ENCODE data around the gene SLC8A1. TPM values are rescaled to one million over a fixed set of nuclear protein-coding genes. Genes with fewer than 3 reads are reported as not detected.

Gene SLC8A1
- total RNA-seq (2014; rRNA removed; shearing (Covaris generic); ENCODE audit: low replicate concordance): not detected in 2 replicates

DNA sequence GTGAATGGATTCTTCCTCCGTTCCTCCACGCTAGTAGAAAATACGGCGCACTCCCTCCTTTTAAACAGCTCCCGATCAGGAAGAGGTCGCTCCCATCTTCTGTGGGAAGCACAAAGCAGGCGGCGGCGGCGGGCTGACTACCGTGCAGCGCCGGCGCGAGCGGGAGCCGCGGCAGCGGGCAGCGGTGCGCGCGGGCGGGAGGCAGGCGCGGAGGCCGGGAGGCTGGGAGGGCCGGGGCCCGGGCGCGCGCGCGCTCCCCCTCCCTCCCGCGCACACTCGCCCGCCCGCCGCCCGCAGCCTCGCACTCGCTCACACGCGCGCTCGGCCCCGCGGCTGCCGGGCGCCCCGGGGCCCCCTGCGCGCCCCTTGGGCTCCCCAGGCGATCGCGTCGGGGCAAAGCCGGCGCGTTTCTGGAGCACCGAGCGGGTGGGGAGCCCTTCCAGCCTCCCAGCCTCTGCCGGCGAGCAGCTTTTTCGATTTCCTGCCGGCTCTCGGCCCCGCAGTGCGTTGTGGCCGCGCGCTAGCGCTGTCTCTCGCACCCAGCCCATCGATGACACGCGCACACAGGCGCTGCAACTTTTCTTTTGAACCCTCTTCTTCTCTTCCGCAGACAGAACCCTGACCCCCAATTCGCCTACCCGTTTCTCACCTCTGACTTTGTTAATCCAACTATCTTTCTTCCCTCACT, at the start of gene SLC8A1:
TSS of gene SLC8A1 (minus strand) at position 173 of the 688 bp plus-strand sequence.
- no peak within 1 kb of the TSS for H3K27ac ChIP-seq (ENCODE audit: low read length)
- H2AFZ ChIP-seq (ENCODE audit: low read length): no peak within 1 kb of the TSS
- H3K9me3 ChIP-seq (ENCODE audit: low read length): no peaks in the 10 kb centered on the region
- H3K4me1 ChIP-seq (ENCODE audit: low read length): no peaks in the 10 kb centered on the region
- no peaks in the 10 kb centered on the region for H3K27me3 ChIP-seq (ENCODE audit: low read length)
- DNase-seq: no peak
- H3K9me2 ChIP-seq (replicated peaks; ENCODE audit: insufficient read depth, low read length): no peaks in the 10 kb centered on the region
- no peaks in the 10 kb centered on the region for H3K79me2 ChIP-seq (ENCODE audit: low read length)
- no peak within 1 kb of the TSS for H3K4me3 ChIP-seq (ENCODE audit: low read length)
- no peak within 1 kb of the TSS for H3K9ac ChIP-seq (ENCODE audit: low read length)
- no peaks in the 10 kb centered on the region for H4K20me1 ChIP-seq (ENCODE audit: insufficient read depth, low read depth, low read length)
- no peak within 1 kb of the TSS for H3K4me2 ChIP-seq (ENCODE audit: low read depth, low read length, poor library complexity, severe bottlenecking)
- no peaks in the 10 kb centered on the region for H3K36me3 ChIP-seq (ENCODE audit: insufficient read depth, low read length)

- no peak overlapping the region for H3K4me2 ChIP-seq (ENCODE audit: low read depth, low read length, poor library complexity, severe bottlenecking)
- no peak overlapping the region for H2AFZ ChIP-seq (ENCODE audit: low read length)
- H3K9me3 ChIP-seq (ENCODE audit: low read length): no peaks in the 10 kb centered on the region
- no peaks in the 10 kb centered on the region for H3K79me2 ChIP-seq (ENCODE audit: low read length)
- no peak overlapping the region for H3K4me3 ChIP-seq (ENCODE audit: low read length)
- no peaks in the 10 kb centered on the region for H3K4me1 ChIP-seq (ENCODE audit: low read length)
- no peak for DNase-seq
- no peaks in the 10 kb centered on the region for H3K27me3 ChIP-seq (ENCODE audit: low read length)
- no peak overlapping the region for H3K27ac ChIP-seq (ENCODE audit: low read length)
- no peaks in the 10 kb centered on the region for H3K9me2 ChIP-seq (replicated peaks; ENCODE audit: insufficient read depth, low read length)
- no peak overlapping the region for H3K9ac ChIP-seq (ENCODE audit: low read length)
- no peaks in the 10 kb centered on the region for H4K20me1 ChIP-seq (ENCODE audit: insufficient read depth, low read depth, low read length)
- no peaks in the 10 kb centered on the region for H3K36me3 ChIP-seq (ENCODE audit: insufficient read depth, low read length)
Measured at GRCh38 chr2:40499437-40499836, 47.5 kb upstream of the SLC8A1 start.

DNA sequence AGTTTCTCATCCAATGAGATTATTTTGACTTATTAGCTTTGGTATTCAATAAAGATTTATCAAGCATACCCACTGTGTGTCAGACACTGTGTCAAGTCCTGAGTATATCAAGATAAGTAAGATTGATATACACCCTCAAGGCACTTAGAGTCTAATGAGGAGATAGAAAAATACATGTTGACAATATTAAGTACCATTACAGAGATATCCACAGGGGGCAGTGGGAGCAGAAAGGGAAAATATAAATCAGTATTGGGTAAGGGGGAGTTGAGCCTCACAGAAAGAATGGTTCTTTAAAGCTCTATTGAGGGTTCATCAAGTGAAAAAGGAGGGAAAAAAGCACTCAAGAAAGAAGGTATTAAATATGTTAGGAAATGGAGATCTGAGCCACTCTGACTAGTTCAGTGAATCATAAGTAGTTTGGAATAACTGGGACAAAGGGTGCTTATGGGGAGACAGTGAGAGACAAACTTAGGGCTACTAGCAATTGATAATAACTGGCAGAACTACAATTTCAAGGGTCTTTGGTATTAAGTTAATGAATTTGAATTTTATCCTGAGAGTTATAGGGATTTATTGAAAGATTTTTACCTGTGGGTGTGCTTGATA, 45.5 kb upstream of the SLC8A1 start:
- H2AFZ ChIP-seq (ENCODE audit: low read length): no peak overlapping the region
- no peak overlapping the region for H3K9ac ChIP-seq (ENCODE audit: low read length)
- H4K20me1 ChIP-seq (ENCODE audit: insufficient read depth, low read depth, low read length): no peaks in the 10 kb centered on the region
- no peaks in the 10 kb centered on the region for H3K27me3 ChIP-seq (ENCODE audit: low read length)
- H3K9me3 ChIP-seq (ENCODE audit: low read length): no peaks in the 10 kb centered on the region
- no peaks in the 10 kb centered on the region for H3K79me2 ChIP-seq (ENCODE audit: low read length)
- no peaks in the 10 kb centered on the region for H3K36me3 ChIP-seq (ENCODE audit: insufficient read depth, low read length)
- H3K27ac ChIP-seq (ENCODE audit: low read length): no peak overlapping the region
- no peak for DNase-seq
- no peak overlapping the region for H3K4me3 ChIP-seq (ENCODE audit: low read length)
- H3K9me2 ChIP-seq (replicated peaks; ENCODE audit: insufficient read depth, low read length): no peaks in the 10 kb centered on the region
- no peak overlapping the region for H3K4me2 ChIP-seq (ENCODE audit: low read depth, low read length, poor library complexity, severe bottlenecking)
- H3K4me1 ChIP-seq (ENCODE audit: low read length): no peaks in the 10 kb centered on the region

- H3K4me2 ChIP-seq (ENCODE audit: low read depth, low read length, poor library complexity, severe bottlenecking): peak overlapping the region; percentile 33
Measured at GRCh38 chr2:40489678-40489960, 37.7 kb upstream of the SLC8A1 start.

GRCh38 chr2:40488927-40489677, 37.2 kb upstream of the SLC8A1 start:
- Histone ChIP-seq H3K9ac (ENCODE audit: low read length) (no peak overlapping the region), H3K79me2 (ENCODE audit: low read length) (no peaks in the 10 kb centered on the region), H3K27me3 (ENCODE audit: low read length) (no peaks in the 10 kb centered on the region), H2AFZ (ENCODE audit: low read length) (peak overlapping the region; percentile 48; the same call in 1 of the 2 replicates), H3K4me2 (ENCODE audit: low read depth, low read length, poor library complexity, severe bottlenecking) (peak overlapping the region; percentile 33), H3K4me3 (ENCODE audit: low read length) (0 out of 2 replicates have a peak overlapping the region, but pooled peaks have one; percentile 13), H3K9me2 (replicated peaks; ENCODE audit: insufficient read depth, low read length) (no peaks in the 10 kb centered on the region), H3K36me3 (ENCODE audit: insufficient read depth, low read length) (no peaks in the 10 kb centered on the region), H3K4me1 (ENCODE audit: low read length) (no peaks in the 10 kb centered on the region), H4K20me1 (ENCODE audit: insufficient read depth, low read depth, low read length) (no peaks in the 10 kb centered on the region), H3K27ac (ENCODE audit: low read length) (no peak overlapping the region), H3K9me3 (ENCODE audit: low read length) (no peaks in the 10 kb centered on the region)
- DNase-seq: no peak

More at GRCh38 chr2:40489678-40489960, 37.7 kb upstream of the SLC8A1 start:
- peak overlapping the region; percentile 48; the same call in 1 of the 2 replicates for H2AFZ ChIP-seq (ENCODE audit: low read length)
- H3K4me1 ChIP-seq (ENCODE audit: low read length): no peaks in the 10 kb centered on the region
- no peaks in the 10 kb centered on the region for H3K9me2 ChIP-seq (replicated peaks; ENCODE audit: insufficient read depth, low read length)
- H3K27me3 ChIP-seq (ENCODE audit: low read length): no peaks in the 10 kb centered on the region
- DNase-seq: no peak
- H3K79me2 ChIP-seq (ENCODE audit: low read length): no peaks in the 10 kb centered on the region
- H3K9me3 ChIP-seq (ENCODE audit: low read length): no peaks in the 10 kb centered on the region
- H3K27ac ChIP-seq (ENCODE audit: low read length): no peak overlapping the region
- no peaks in the 10 kb centered on the region for H4K20me1 ChIP-seq (ENCODE audit: insufficient read depth, low read depth, low read length)
- H3K36me3 ChIP-seq (ENCODE audit: insufficient read depth, low read length): no peaks in the 10 kb centered on the region
- 0 out of 2 replicates have a peak overlapping the region, but pooled peaks have one; percentile 13 for H3K4me3 ChIP-seq (ENCODE audit: low read length)
- no peak overlapping the region for H3K9ac ChIP-seq (ENCODE audit: low read length)

DNA sequence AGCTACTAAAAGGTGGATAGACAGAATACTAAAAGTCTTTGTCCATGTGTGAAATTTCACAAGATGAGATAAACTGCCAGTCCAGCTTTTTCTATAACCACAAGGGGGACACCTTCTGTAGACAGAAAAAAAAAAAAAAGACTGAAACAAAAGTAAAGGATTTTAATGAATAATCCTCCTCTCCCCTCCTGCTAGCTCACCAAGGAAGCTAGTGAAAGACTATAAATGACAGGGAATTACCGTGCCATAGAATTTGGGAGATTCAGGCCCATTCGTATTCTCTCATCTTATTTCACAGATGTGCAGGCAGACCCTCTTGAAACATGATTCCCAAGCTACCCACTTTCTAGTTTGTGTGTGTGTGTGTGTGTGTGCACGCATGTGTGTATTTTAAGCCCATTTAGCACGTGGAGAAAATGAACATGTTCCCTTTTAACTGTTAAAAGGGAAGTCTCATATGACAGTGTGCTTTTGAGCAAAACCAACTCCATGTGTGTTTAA, 36.3 kb upstream of the SLC8A1 start:
- Histone ChIP-seq H3K4me3 (ENCODE audit: low read length) (no peak overlapping the region), H3K36me3 (ENCODE audit: insufficient read depth, low read length) (no peaks in the 10 kb centered on the region), H2AFZ (ENCODE audit: low read length) (no peak overlapping the region), H3K9me3 (ENCODE audit: low read length) (no peaks in the 10 kb centered on the region), H3K4me2 (ENCODE audit: low read depth, low read length, poor library complexity, severe bottlenecking) (no peak overlapping the region), H3K9me2 (replicated peaks; ENCODE audit: insufficient read depth, low read length) (no peaks in the 10 kb centered on the region), H3K79me2 (ENCODE audit: low read length) (no peaks in the 10 kb centered on the region), H3K9ac (ENCODE audit: low read length) (no peak overlapping the region), H3K4me1 (ENCODE audit: low read length) (no peaks in the 10 kb centered on the region), H4K20me1 (ENCODE audit: insufficient read depth, low read depth, low read length) (no peaks in the 10 kb centered on the region), H3K27me3 (ENCODE audit: low read length) (no peaks in the 10 kb centered on the region), H3K27ac (ENCODE audit: low read length) (no peak overlapping the region)
- peak; percentile 46 for DNase-seq

DNA sequence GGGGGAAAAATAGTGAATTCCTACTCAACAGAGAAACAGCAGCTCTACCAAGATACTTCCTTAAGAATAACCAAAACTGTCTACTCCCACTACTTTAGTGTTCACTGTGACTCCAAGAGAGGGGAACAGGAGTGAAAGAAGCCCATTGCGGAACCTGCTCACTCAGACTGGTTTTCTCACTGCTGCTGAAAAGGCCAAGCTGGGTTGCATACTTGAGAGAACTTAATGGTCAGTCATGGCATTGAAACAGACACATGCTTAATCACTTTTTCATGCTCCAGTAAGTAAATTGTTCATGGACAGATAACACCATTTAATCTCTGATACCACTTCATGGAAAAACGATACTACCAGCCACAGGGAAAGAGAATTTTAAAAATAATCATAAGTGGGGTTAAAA, 35.7 kb upstream of the SLC8A1 start:
- H3K79me2 ChIP-seq (ENCODE audit: low read length): no peaks in the 10 kb centered on the region
- DNase-seq: no peak
- H3K36me3 ChIP-seq (ENCODE audit: insufficient read depth, low read length): no peaks in the 10 kb centered on the region
- H3K27ac ChIP-seq (ENCODE audit: low read length): no peak overlapping the region
- H3K9ac ChIP-seq (ENCODE audit: low read length): no peak overlapping the region
- H3K4me1 ChIP-seq (ENCODE audit: low read length): no peaks in the 10 kb centered on the region
- no peaks in the 10 kb centered on the region for H3K9me3 ChIP-seq (ENCODE audit: low read length)
- H3K27me3 ChIP-seq (ENCODE audit: low read length): no peaks in the 10 kb centered on the region
- H4K20me1 ChIP-seq (ENCODE audit: insufficient read depth, low read depth, low read length): no peaks in the 10 kb centered on the region
- H2AFZ ChIP-seq (ENCODE audit: low read length): no peak overlapping the region
- H3K9me2 ChIP-seq (replicated peaks; ENCODE audit: insufficient read depth, low read length): no peaks in the 10 kb centered on the region
- H3K4me3 ChIP-seq (ENCODE audit: low read length): no peak overlapping the region
- no peak overlapping the region for H3K4me2 ChIP-seq (ENCODE audit: low read depth, low read length, poor library complexity, severe bottlenecking)

- Histone ChIP-seq H3K4me3 (ENCODE audit: low read length) (no peak overlapping the region), H2AFZ (ENCODE audit: low read length) (no peak overlapping the region), H3K79me2 (ENCODE audit: low read length) (no peaks in the 10 kb centered on the region), H3K9me2 (replicated peaks; ENCODE audit: insufficient read depth, low read length) (no peaks in the 10 kb centered on the region), H3K27me3 (ENCODE audit: low read length) (no peaks in the 10 kb centered on the region), H3K36me3 (ENCODE audit: insufficient read depth, low read length) (no peaks in the 10 kb centered on the region), H4K20me1 (ENCODE audit: insufficient read depth, low read depth, low read length) (no peaks in the 10 kb centered on the region), H3K4me1 (ENCODE audit: low read length) (no peaks in the 10 kb centered on the region), H3K9ac (ENCODE audit: low read length) (no peak overlapping the region), H3K27ac (ENCODE audit: low read length) (no peak overlapping the region), H3K9me3 (ENCODE audit: low read length) (no peaks in the 10 kb centered on the region), H3K4me2 (ENCODE audit: low read depth, low read length, poor library complexity, severe bottlenecking) (no peak overlapping the region)
- no peak for DNase-seq
Measured at GRCh38 chr2:40485854-40486253, 34.0 kb upstream of the SLC8A1 start.
